ENCODE results near the gene ZNF384. TPM values are rescaled to one million over a fixed set of nuclear protein-coding genes. Genes with fewer than 3 reads are reported as not detected.

Gene ZNF384
- total RNA-seq, 1 donor from 2014 or later = 164 TPM

GRCh38 chr12:6650832-6651231 is 38.3 kb downstream of the ZNF384 start:
- TF ChIP-seq, protein P1, sequence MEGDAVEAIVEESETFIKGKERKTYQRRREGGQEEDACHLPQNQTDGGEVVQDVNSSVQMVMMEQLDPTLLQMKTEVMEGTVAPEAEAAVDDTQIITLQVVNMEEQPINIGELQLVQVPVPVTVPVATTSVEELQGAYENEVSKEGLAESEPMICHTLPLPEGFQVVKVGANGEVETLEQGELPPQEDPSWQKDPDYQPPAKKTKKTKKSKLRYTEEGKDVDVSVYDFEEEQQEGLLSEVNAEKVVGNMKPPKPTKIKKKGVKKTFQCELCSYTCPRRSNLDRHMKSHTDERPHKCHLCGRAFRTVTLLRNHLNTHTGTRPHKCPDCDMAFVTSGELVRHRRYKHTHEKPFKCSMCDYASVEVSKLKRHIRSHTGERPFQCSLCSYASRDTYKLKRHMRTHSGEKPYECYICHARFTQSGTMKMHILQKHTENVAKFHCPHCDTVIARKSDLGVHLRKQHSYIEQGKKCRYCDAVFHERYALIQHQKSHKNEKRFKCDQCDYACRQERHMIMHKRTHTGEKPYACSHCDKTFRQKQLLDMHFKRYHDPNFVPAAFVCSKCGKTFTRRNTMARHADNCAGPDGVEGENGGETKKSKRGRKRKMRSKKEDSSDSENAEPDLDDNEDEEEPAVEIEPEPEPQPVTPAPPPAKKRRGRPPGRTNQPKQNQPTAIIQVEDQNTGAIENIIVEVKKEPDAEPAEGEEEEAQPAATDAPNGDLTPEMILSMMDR (IDR thresholded peaks at IDR 0.05; ENCODE audit: unreplicated experiment) = no peak
- H3K4me3 Mint-ChIP-seq (ENCODE audit: low read depth) = no peak overlapping the region
- peaks cover 41% of the 10 kb centered on the region for H3K36me3 Mint-ChIP-seq (ENCODE audit: insufficient read depth)
- H3K27me3 Mint-ChIP-seq = peaks cover 10% of the 10 kb centered on the region
- no peaks in the 10 kb centered on the region for H3K9me3 Mint-ChIP-seq (ENCODE audit: low read depth)
- no peak for DNase-seq (ENCODE audit: low spot score, unreplicated experiment)
- H3K27ac Mint-ChIP-seq = no peak overlapping the region
- peaks cover 4% of the 10 kb centered on the region for H3K4me1 Mint-ChIP-seq (ENCODE audit: low read depth)

DNA sequence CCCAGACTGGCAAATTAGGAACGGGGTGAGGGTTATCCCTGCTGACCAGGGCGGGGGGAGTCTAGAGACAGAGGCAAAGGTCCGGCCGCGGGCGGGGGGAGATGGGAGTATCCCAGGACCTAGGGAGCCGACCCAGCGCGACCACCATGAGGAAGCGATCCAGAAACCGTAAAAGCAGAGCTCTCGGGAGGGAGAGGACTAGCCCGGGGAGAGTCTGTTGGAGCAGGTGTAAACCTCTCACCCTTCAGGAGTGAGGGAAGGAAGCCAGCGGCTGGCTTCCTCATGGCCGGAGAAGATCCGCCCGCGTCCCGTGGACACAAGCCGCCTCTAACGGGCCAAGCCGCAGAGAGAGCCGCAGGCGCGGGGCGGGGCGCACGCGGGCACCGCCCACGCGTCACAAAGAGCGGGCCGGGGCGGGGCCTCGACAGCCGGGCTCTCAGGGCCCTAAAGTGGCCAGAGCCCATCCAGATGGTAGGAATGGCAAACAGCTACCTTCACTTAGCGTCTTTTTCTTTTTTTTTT is 42.0 kb downstream of the ZNF384 start, which contains the start of gene ACRBP:
Gene ACRBP, minus strand, starts transcription at position 350 of the 522 bp plus-strand sequence. Its CDS starts 66 bp downstream, at position 284.
- peaks cover 5% of the 10 kb centered on the region for H3K4me1 Mint-ChIP-seq (ENCODE audit: low read depth)
- no peaks in the 10 kb centered on the region for H3K9me3 Mint-ChIP-seq (ENCODE audit: low read depth)
- TF ChIP-seq, protein P1 (IDR thresholded peaks at IDR 0.05; ENCODE audit: unreplicated experiment) = no peak
- H3K4me3 Mint-ChIP-seq (ENCODE audit: low read depth) = peak within 1 kb of the TSS; percentile 73
- no peak within 1 kb of the TSS for H3K27ac Mint-ChIP-seq
- peaks cover 28% of the 10 kb centered on the region for H3K27me3 Mint-ChIP-seq
- DNase-seq (ENCODE audit: low spot score, unreplicated experiment) = peak; percentile 44
- peaks cover 25% of the 10 kb centered on the region for H3K36me3 Mint-ChIP-seq (ENCODE audit: insufficient read depth)

GRCh38 chr12:6646276-6647082 is 42.7 kb downstream of the ZNF384 start:
- Mint-ChIP-seq H3K36me3 (ENCODE audit: insufficient read depth) (peaks cover 21% of the 10 kb centered on the region), H3K4me3 (ENCODE audit: low read depth) (peak overlapping the region; percentile 73), H3K4me1 (ENCODE audit: low read depth) (peaks cover 5% of the 10 kb centered on the region), H3K9me3 (ENCODE audit: low read depth) (no peaks in the 10 kb centered on the region), H3K27me3 (peaks cover 34% of the 10 kb centered on the region), H3K27ac (no peak overlapping the region)
- TF ChIP-seq, protein P1 (IDR thresholded peaks at IDR 0.05; ENCODE audit: unreplicated experiment) = no peak
- no peak for DNase-seq (ENCODE audit: low spot score, unreplicated experiment)

DNA sequence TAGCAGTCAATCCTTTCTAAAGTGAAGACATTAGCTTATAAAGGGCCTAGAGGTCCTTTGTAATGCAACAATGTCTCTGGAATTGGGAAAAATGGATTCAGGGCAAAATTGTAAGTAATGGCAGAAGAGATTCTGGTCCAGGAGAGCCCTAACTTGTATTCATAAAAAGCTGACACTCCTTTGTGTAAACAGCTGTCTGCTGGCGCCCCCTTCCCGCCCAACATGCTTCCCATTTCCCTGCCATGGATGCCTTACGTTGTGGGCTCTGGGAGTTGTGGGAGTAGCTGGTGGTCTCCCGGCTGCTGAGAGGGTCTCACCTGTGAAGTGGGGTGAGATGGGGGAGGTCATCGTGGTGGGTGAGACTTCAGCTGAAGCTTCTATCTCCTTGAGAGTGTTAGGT is 44.3 kb downstream of the ZNF384 start:
- H3K4me1 Mint-ChIP-seq (ENCODE audit: low read depth) = peaks cover 5% of the 10 kb centered on the region

DNA sequence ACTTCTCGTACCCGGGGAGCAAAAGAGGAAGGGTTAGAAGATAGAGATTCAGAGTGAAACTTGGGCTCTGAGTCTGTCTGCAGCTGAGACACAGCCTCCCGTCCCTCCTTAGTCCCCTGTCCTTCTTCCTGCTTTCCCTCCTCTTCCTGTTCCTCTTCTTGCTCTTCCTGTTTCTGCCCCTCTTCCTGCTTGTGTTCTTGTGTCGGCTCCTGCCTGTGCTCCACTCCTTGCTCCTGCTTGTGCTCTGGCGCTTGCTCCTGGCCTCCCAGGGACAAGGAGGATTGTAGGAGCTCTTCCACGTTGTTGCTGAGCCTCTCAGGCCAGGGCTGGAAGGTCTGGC is 44.9 kb downstream of the ZNF384 start:
- no peak overlapping the region for H3K27ac Mint-ChIP-seq
- DNase-seq (ENCODE audit: low spot score, unreplicated experiment) = no peak
- no peaks in the 10 kb centered on the region for H3K9me3 Mint-ChIP-seq (ENCODE audit: low read depth)
- H3K4me3 Mint-ChIP-seq (ENCODE audit: low read depth) = no peak overlapping the region
- peaks cover 5% of the 10 kb centered on the region for H3K4me1 Mint-ChIP-seq (ENCODE audit: low read depth)
- peaks cover 16% of the 10 kb centered on the region for H3K36me3 Mint-ChIP-seq (ENCODE audit: insufficient read depth)
- TF ChIP-seq, protein P1 (IDR thresholded peaks at IDR 0.05; ENCODE audit: unreplicated experiment) = no peak
- H3K27me3 Mint-ChIP-seq = peaks cover 47% of the 10 kb centered on the region

More for the DNA sequence above, 44.3 kb downstream of the ZNF384 start:
- Mint-ChIP-seq H3K36me3 (ENCODE audit: insufficient read depth) (peaks cover 16% of the 10 kb centered on the region), H3K27me3 (peaks cover 45% of the 10 kb centered on the region), H3K9me3 (ENCODE audit: low read depth) (no peaks in the 10 kb centered on the region), H3K27ac (no peak overlapping the region), H3K4me3 (ENCODE audit: low read depth) (no peak overlapping the region)
- no peak for DNase-seq (ENCODE audit: low spot score, unreplicated experiment)
- TF ChIP-seq, protein P1 (IDR thresholded peaks at IDR 0.05; ENCODE audit: unreplicated experiment) = peak; percentile 12
